Breast epithelium (tissue), 4 donors: ENCODE measurements around the gene IRX1. TPM values are rescaled to one million over a fixed set of nuclear protein-coding genes. Genes with fewer than 3 reads are reported as not detected.

Experiments used
- DNase-seq, 2 donors: peaks; one replicate each; pipeline ENCODE4 v3.0.0-alpha.2; 2019; ENCODE audit warnings: low spot score in 2 of 2
- H3K27ac ChIP-seq, 2 donors: fragments of 200-600 bp; sonication (generic) in 1 of 2; one replicate each; pipeline ENCODE4 v1.5.1; 2016 to 2019; ENCODE audit warnings: mild to moderate bottlenecking in 1 of 2
- H3K27me3 ChIP-seq, 2 donors: fragments of 200-600 bp; sonication (generic) in 1 of 2; one replicate each; pipeline versions ENCODE4 v1.5.1 to v1.6.0; 2017 to 2019; ENCODE audit warnings: control low read depth in 1 of 2, mild to moderate bottlenecking in 1 of 2
- H3K36me3 ChIP-seq: fragments of 200-600 bp; one replicate; pipeline ENCODE4 v1.5.1; 2019
- H3K4me1 ChIP-seq, 2 donors: fragments of 200-600 bp; sonication (generic); one replicate each; pipeline ENCODE4 v1.5.1; 2016 to 2019; ENCODE audit warnings: control low read depth in 1 of 2
- H3K4me3 ChIP-seq, 3 donors: fragments of 200-600 bp; sonication (generic); 1 replicate in 2 of 3; 2 replicates in 1 of 3; pipeline ENCODE4 v1.5.1; 2016 to 2019; ENCODE audit warnings: mild to moderate bottlenecking in 3 of 3, moderate library complexity in 2 of 3
- H3K9me3 ChIP-seq, 2 donors: fragments of 200-600 bp; sonication (generic) in 1 of 2; one replicate each; pipeline ENCODE4 v1.5.1; 2016 to 2019; ENCODE audit warnings: control low read depth in 1 of 2
- CTCF ChIP-seq, 3 donors: fragments of 450-650 bp; IDR thresholded peaks; one replicate each; pipeline ENCODE4 v1.5.1; 2016 to 2017; ENCODE audit warnings: antibody characterized with exemption in 3 of 3, mild to moderate bottlenecking in 3 of 3, moderate library complexity in 3 of 3
- POLR2A ChIP-seq: fragments of 450-650 bp; IDR thresholded peaks from one replicate; pipeline ENCODE4 v1.6.1; 2016; ENCODE audit warnings: antibody characterized with exemption, mild to moderate bottlenecking, moderate library complexity
- POLR2AphosphoS5 ChIP-seq, 3 donors: sonication (generic); formaldehyde crosslinking; IDR thresholded peaks; one replicate each; pipeline ENCODE4 v1.6.1; 2017; ENCODE audit warnings: antibody characterized with exemption in 3 of 3
- intact Hi-C: fragments of 100-400 bp; cut with DNase I; formaldehyde crosslinking; loops from one replicate; pipeline ENCODE4 v1.15.1; 2023; ENCODE audit warnings: low total_unique reads
- total RNA-seq, 3 donors: library from RNA; depleted of rRNA; stranded (reverse); fragments of >200 nt; gene quantifications; one replicate each; pipeline ENCODE4 v1.1.0, GENCODE V29; 2016

Gene IRX1
- total RNA-seq, 3 donors from 2014 or later: 19.7 to 49.2 (median 27.8) TPM

- H3K27me3 ChIP-seq: peaks cover 0 to 36% of the 10 kb centered on the region in 2 donors
- H3K27ac ChIP-seq: peak overlapping the region; percentile 90 to 93
- TF ChIP-seq POLR2AphosphoS5 (IDR thresholded peaks at IDR 0.05) (no peak), CTCF (IDR thresholded peaks at IDR 0.05) (no peak), POLR2A (no peak)
- DNase-seq: no peak
- H3K4me1 ChIP-seq: no peaks in the 10 kb centered on the region
- no peaks in the 10 kb centered on the region for H3K9me3 ChIP-seq
- no peaks in the 10 kb centered on the region for H3K36me3 ChIP-seq
- intact Hi-C loops: no loop called here
- H3K4me3 ChIP-seq: peak overlapping the region; percentile 15 to 61 (median 33)
These were observed 10.6 kb downstream of the IRX1 start for GRCh38 chr5:3606121-3606831.

- peak overlapping the region; percentile 75 to 90 for H3K27ac ChIP-seq
- TF ChIP-seq POLR2A (no peak), POLR2AphosphoS5 (IDR thresholded peaks at IDR 0.05) (no peak), CTCF (IDR thresholded peaks at IDR 0.05) (no peak)
- H3K36me3 ChIP-seq: no peaks in the 10 kb centered on the region
- H3K9me3 ChIP-seq: no peaks in the 10 kb centered on the region
- intact Hi-C loops: no loop called here
- DNase-seq: no peak
- peaks cover 0 to 23% of the 10 kb centered on the region in 2 donors for H3K27me3 ChIP-seq
- H3K4me3 ChIP-seq: no peak overlapping the region
- no peaks in the 10 kb centered on the region for H3K4me1 ChIP-seq
These were observed 12.0 kb downstream of the IRX1 start for GRCh38 chr5:3607541-3608181.

GRCh38 chr5:3609120-3609681 is 13.6 kb downstream of the IRX1 start:
- TF ChIP-seq CTCF (IDR thresholded peaks at IDR 0.05) (no peak), POLR2A (no peak), POLR2AphosphoS5 (IDR thresholded peaks at IDR 0.05) (no peak)
- no peaks in the 10 kb centered on the region for H3K9me3 ChIP-seq
- H3K27me3 ChIP-seq: peaks cover 0 to 14% of the 10 kb centered on the region in 2 donors
- H3K4me3 ChIP-seq: no peak overlapping the region
- H3K4me1 ChIP-seq: no peaks in the 10 kb centered on the region
- intact Hi-C loops: no loop called here
- no peaks in the 10 kb centered on the region for H3K36me3 ChIP-seq
- no peak for DNase-seq
- peak overlapping the region; percentile 75 to 90 for H3K27ac ChIP-seq

- H3K36me3 ChIP-seq: no peaks in the 10 kb centered on the region
- peak overlapping the region; percentile 50 to 83 for H3K27ac ChIP-seq
- intact Hi-C loops: no loop called here
- TF ChIP-seq POLR2A: no peak
- TF ChIP-seq POLR2AphosphoS5 (IDR thresholded peaks at IDR 0.05): no peak
- TF ChIP-seq CTCF (IDR thresholded peaks at IDR 0.05): no peak
- DNase-seq: no peak
- no peaks in the 10 kb centered on the region for H3K9me3 ChIP-seq
- H3K27me3 ChIP-seq: no peaks in the 10 kb centered on the region
- H3K4me3 ChIP-seq: no peak overlapping the region
- no peaks in the 10 kb centered on the region for H3K4me1 ChIP-seq
These were observed 17.0 kb downstream of the IRX1 start for GRCh38 chr5:3612591-3613042.

GRCh38 chr5:3613726-3614125 is 18.1 kb downstream of the IRX1 start:
- Histone ChIP-seq H3K9me3 (no peaks in the 10 kb centered on the region), H3K27me3 (no peaks in the 10 kb centered on the region), H3K36me3 (no peaks in the 10 kb centered on the region), H3K27ac (peak overlapping the region; percentile 50 to 83), H3K4me3 (no peak overlapping the region), H3K4me1 (no peaks in the 10 kb centered on the region)
- no peak for DNase-seq
- no peak for TF ChIP-seq CTCF (IDR thresholded peaks at IDR 0.05)
- TF ChIP-seq POLR2AphosphoS5 (IDR thresholded peaks at IDR 0.05): no peak
- no peak for TF ChIP-seq POLR2A
- intact Hi-C loops: no loop called here
